HT-29 (cell line): ENCODE results near the gene CDC42EP4. TPM values are rescaled to one million over a fixed set of nuclear protein-coding genes. Genes with fewer than 3 reads are reported as not detected.

Experiments used
- DNase-seq: peaks from one replicate; pipeline ENCODE4 v3.0.0-alpha.2; 2015; ENCODE audit warnings: low spot score
- total RNA-seq: library from RNA; depleted of rRNA; stranded (reverse); fragments of >200 nt; shearing (Covaris generic); gene quantifications from 2 replicates; pipeline ENCODE4 v1.2.3, GENCODE V29; 2014; rRNA removed

Gene CDC42EP4
- 98.2 and 109 TPM in 2 replicates for total RNA-seq

GRCh38 chr17:73311781-73312641, at the start of gene CDC42EP4:
Gene CDC42EP4, minus strand, starts transcription at chr17:73312001. Its CDS starts 25,501 bp downstream, at chr17:73286500.
- DNase-seq, result peak; percentile 96

GRCh38 chr17:73360961-73361761, 49.4 kb upstream of the CDC42EP4 start:
- no peak for DNase-seq

- DNase-seq, result peak; percentile 81
These were observed 48.2 kb upstream of the CDC42EP4 start for GRCh38 chr17:73359987-73360410.

GRCh38 chr17:73359352-73359751, 47.6 kb upstream of the CDC42EP4 start:
- no peak for DNase-seq

GRCh38 chr17:73358668-73359067, 46.9 kb upstream of the CDC42EP4 start:
- DNase-seq, result no peak

GRCh38 chr17:73357981-73358380, 46.2 kb upstream of the CDC42EP4 start:
- DNase-seq, result no peak

- DNase-seq, result no peak
These were observed 45.5 kb upstream of the CDC42EP4 start for GRCh38 chr17:73357318-73357717.

- DNase-seq, result no peak
These were observed 44.9 kb upstream of the CDC42EP4 start for GRCh38 chr17:73356561-73357170.

GRCh38 chr17:73354423-73355284, 42.9 kb upstream of the CDC42EP4 start:
- no peak for DNase-seq

GRCh38 chr17:73352261-73352660, 40.5 kb upstream of the CDC42EP4 start:
- no peak for DNase-seq

GRCh38 chr17:73351764-73352163, 40.0 kb upstream of the CDC42EP4 start:
- no peak for DNase-seq

GRCh38 chr17:73350864-73351263, 39.1 kb upstream of the CDC42EP4 start:
- no peak for DNase-seq

GRCh38 chr17:73349647-73350046, 37.8 kb upstream of the CDC42EP4 start:
- DNase-seq, result no peak

GRCh38 chr17:73349138-73349537, 37.3 kb upstream of the CDC42EP4 start:
- DNase-seq, result no peak

GRCh38 chr17:73348829-73349095, 37.0 kb upstream of the CDC42EP4 start:
- no peak for DNase-seq

- DNase-seq, result no peak
These were observed 36.4 kb upstream of the CDC42EP4 start for GRCh38 chr17:73348018-73348828.

- no peak for DNase-seq
These were observed 35.5 kb upstream of the CDC42EP4 start for GRCh38 chr17:73347351-73347750.

GRCh38 chr17:73346501-73347162, 34.8 kb upstream of the CDC42EP4 start:
- no peak for DNase-seq

- no peak for DNase-seq
These were observed 32.1 kb upstream of the CDC42EP4 start for GRCh38 chr17:73343739-73344454.
